UCSD-AML1 (cell line): ENCODE data around the gene LYZL1.
A peak's percentile ranks its signal among the peaks of the same experiment; 100 is the strongest.
"Not testable (repeated sequence)": the region's sequence is repeated elsewhere in the genome, so short reads cannot be mapped to it uniquely, and the experiment has no call there.

Experiments
- DNase-seq: peaks from one replicate; lab custom pipeline; 2025; ENCODE audit not compliant: unreplicated experiment; lab: John Stamatoyannopoulos, UW

The LYZL1 gene

GRCh38 chr10:29259498-29259897 lies 29.4 kb upstream of the LYZL1 start:
- DNase-seq: no peak

GRCh38 chr10:29263506-29263905 lies 25.4 kb upstream of the LYZL1 start:
- no peak for DNase-seq

- DNase-seq: no peak
These were observed 23.6 kb upstream of the LYZL1 start for GRCh38 chr10:29265210-29265768.

- DNase-seq: no peak
These were observed 22.2 kb upstream of the LYZL1 start for GRCh38 chr10:29266641-29267040.

- no peak for DNase-seq
These were observed 20.9 kb upstream of the LYZL1 start for GRCh38 chr10:29268011-29268410.

GRCh38 chr10:29269486-29269885 lies 19.4 kb upstream of the LYZL1 start:
- DNase-seq: no peak

- no peak for DNase-seq
These were observed 18.0 kb upstream of the LYZL1 start for GRCh38 chr10:29270883-29271282.

- DNase-seq: no peak
These were observed 17.0 kb upstream of the LYZL1 start for GRCh38 chr10:29271877-29272276.

- DNase-seq: no peak
These were observed 15.4 kb upstream of the LYZL1 start for GRCh38 chr10:29273478-29273877.

GRCh38 chr10:29276251-29276850 lies 12.5 kb upstream of the LYZL1 start:
- no peak for DNase-seq

- DNase-seq: no peak
These were observed 11.6 kb upstream of the LYZL1 start for GRCh38 chr10:29277296-29277695.

GRCh38 chr10:29279779-29280487 lies 8.9 kb upstream of the LYZL1 start:
- no peak for DNase-seq

GRCh38 chr10:29280488-29280840 lies 8.4 kb upstream of the LYZL1 start:
- no peak for DNase-seq

GRCh38 chr10:29285624-29286051 lies 3.2 kb upstream of the LYZL1 start:
- no peak for DNase-seq

- no peak for DNase-seq
These were observed 1.2 kb upstream of the LYZL1 start for GRCh38 chr10:29287635-29288034.

GRCh38 chr10:29291561-29291960 lies 2.7 kb downstream of the LYZL1 start:
- not testable (repeated sequence) for DNase-seq

GRCh38 chr10:29292406-29292805 lies 3.5 kb downstream of the LYZL1 start:
- DNase-seq: not testable (repeated sequence)

- no peak for DNase-seq
These were observed 6.9 kb downstream of the LYZL1 start for GRCh38 chr10:29295813-29296212.

- DNase-seq: no peak
These were observed 8.8 kb downstream of the LYZL1 start for GRCh38 chr10:29297678-29298077.

GRCh38 chr10:29301359-29301910 lies 12.6 kb downstream of the LYZL1 start:
- DNase-seq: no peak

- no peak for DNase-seq
These were observed 13.6 kb downstream of the LYZL1 start for GRCh38 chr10:29302499-29302898.

- peak; percentile 32 for DNase-seq
These were observed 15.6 kb downstream of the LYZL1 start for GRCh38 chr10:29304264-29304994.
